Bronchial epithelial cell (primary cell): ENCODE measurements around the gene RAB6B. TPM values are rescaled to one million over a fixed set of nuclear protein-coding genes. Genes with fewer than 3 reads are reported as not detected.

Experiments used
- DNase-seq: peaks from one replicate; pipeline ENCODE4 v3.0.0-alpha.2; 2010; ENCODE audit warnings: low read depth
- FAIRE-seq: peaks from 2 replicates; lab custom pipeline; 2011; peaks lifted over from hg19 to GRCh38; lab: Jason Lieb, UNC
- H3K27me3 ChIP-seq: 2 replicates; pipeline ENCODE4 v1.5.1; 2011; ENCODE audit warnings: low read length; ENCODE audit not compliant: control insufficient read depth, insufficient read depth
- H3K36me3 ChIP-seq: 2 replicates; pipeline ENCODE4 v1.5.1; 2011; ENCODE audit warnings: low read length; ENCODE audit not compliant: control insufficient read depth, insufficient read depth
- H3K4me3 ChIP-seq: 2 replicates; pipeline ENCODE4 v1.5.1; 2011; ENCODE audit warnings: mild to moderate bottlenecking, low read depth, low read length, control low read depth
- CTCF ChIP-seq: IDR thresholded peaks from 2 replicates; pipeline ENCODE4 v1.5.1; 2011; ENCODE audit warnings: mild to moderate bottlenecking, moderate library complexity, low read length, control low read depth, inconsistent platforms; ENCODE audit not compliant: insufficient read depth, severe bottlenecking
- total RNA-seq: library from RNA; depleted of rRNA; stranded (reverse); fragments of >200 nt; gene quantifications from 2 replicates; pipeline ENCODE4 v1.2.1, GENCODE V29; 2014

RAB6B gene
- total RNA-seq, 1 donor from 2014 or later: under 0.01 TPM

DNA sequence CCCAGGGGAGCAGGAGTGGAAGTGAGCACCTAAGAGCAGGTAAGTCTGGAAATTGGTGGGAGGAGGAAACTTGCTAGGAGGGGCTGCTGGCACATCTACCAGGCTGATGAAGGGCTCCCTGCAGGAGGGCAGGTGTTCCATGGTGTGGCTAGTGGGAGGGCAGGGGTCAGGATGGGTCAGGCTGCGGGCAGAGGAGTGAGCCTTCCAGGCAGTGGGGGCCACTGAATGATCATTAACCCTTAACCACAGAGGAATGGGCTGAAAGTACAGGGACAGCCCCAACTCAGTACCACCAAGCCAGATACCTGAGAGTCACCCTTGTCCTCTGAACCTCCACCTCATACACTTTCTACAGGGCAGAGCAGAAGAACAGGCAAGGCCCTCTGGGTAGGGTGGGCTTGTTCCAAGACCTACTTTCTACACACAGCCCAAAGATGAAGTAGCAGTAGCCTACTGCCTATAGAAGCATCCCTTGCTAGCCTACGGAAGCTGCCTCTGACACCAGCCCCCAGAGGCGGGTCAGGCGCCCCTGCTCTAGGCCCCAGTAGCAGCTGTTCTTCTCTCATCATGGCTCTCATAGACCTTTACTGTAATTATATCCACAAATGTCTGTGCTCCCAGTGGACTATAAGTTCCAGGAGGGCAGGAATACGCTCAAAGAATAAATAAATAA, 4.6 kb downstream of the RAB6B start:
- DNase-seq (no peak), FAIRE-seq (no peak)

GRCh38 chr3:133890037-133890436, 5.6 kb downstream of the RAB6B start:
- TF ChIP-seq CTCF: no peak
- Histone ChIP-seq H3K4me3 (no peak overlapping the region), H3K27me3 (peaks cover 19% of the 10 kb centered on the region), H3K36me3 (no peaks in the 10 kb centered on the region)
- FAIRE-seq (no peak), DNase-seq (no peak)

More for the DNA sequence above, 4.6 kb downstream of the RAB6B start:
- H3K4me3 ChIP-seq: no peak overlapping the region
- no peak for TF ChIP-seq CTCF
- H3K36me3 ChIP-seq: no peaks in the 10 kb centered on the region
- peaks cover 21% of the 10 kb centered on the region for H3K27me3 ChIP-seq

GRCh38 chr3:133888726-133889340, 6.8 kb downstream of the RAB6B start:
- no peak for TF ChIP-seq CTCF
- DNase-seq (no peak), FAIRE-seq (no peak)
- Histone ChIP-seq H3K36me3 (no peaks in the 10 kb centered on the region), H3K4me3 (no peak overlapping the region), H3K27me3 (peaks cover 12% of the 10 kb centered on the region)

DNA sequence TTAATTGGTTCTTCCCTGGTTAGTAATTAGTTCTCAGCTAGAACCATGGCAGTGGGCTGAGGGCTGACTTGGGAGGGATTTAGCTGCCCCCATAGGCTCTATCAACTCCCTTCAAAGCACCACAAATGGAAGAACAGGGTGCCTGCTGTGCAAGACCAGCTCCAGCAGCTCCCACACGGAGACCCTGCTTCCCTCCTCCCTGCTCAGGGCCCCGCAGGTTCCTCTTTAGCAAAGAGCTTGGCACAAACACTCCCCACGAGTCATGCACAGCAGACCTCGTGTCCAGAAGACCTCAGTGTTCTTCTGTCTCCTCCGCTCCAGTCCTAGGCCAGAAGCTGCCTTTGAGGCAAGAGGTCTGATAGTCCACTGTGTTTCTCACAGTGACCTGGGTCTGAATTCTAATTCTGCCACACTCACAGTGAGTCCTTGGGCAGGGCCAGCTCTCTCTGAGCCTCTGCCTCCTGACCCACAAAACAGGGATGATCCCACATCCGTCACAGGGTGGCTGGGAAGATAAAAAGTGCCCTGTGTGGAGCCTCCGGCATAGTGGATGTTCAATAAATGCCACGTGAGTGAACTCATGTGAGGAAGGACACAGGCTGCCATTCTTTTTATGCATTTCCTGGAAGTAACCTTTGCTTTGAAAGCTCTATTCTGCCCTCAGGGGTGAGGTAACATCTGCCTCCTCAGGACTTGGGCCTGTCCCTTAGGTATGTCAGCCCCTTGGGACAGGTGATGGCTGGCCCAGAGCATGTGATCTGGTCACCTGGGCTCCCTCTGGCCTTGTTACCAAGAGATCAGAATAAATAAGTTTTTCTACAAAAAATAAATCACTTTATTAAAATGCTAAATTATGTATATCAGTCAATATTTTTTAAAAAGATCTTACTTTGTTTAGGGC, 7.6 kb downstream of the RAB6B start:
- no peak for TF ChIP-seq CTCF
- Histone ChIP-seq H3K36me3 (no peaks in the 10 kb centered on the region), H3K4me3 (no peak overlapping the region), H3K27me3 (peaks cover 7% of the 10 kb centered on the region)
- no peak for FAIRE-seq
- no peak for DNase-seq

DNA sequence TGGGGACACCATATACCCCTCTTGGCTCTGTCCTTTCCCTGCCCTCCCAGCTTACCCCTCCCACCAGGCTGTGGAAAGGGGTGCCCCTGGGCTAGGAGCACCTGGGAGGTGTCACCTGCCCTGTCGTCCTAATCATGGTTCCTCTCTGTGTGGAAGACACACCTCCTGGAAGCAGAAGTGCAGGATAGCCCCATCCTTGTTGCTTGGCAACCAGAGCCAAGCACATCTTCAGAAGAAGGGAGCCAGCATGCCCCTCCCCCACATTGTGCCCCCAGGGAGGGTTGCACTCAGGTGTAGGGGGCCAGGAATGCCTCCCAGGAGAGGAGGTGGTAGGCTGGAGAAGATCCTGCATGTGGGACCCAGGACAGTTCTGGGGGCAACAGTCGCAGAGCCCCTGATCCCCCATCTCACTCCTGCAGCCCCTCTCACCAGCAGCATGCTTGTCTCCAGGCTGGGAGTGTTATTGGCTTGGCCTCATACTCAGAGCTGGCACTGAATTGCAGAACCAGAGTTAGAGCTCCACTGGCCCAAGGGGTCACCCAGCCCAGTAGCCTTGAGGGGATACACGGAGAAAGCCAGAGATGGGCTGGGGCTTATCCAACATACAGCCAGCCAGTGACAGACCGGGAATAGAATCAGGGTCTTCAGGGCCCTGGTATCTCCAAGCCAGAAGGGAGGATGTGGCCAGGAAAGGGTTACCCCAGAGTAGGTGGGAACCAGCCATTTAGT, 8.4 kb downstream of the RAB6B start:
- TF ChIP-seq CTCF: no peak
- no peak overlapping the region for H3K4me3 ChIP-seq
- H3K27me3 ChIP-seq: peaks cover 4% of the 10 kb centered on the region
- no peak for FAIRE-seq
- DNase-seq: no peak
- no peaks in the 10 kb centered on the region for H3K36me3 ChIP-seq
